ENCODE measurements around the gene DPY19L1.

DNA sequence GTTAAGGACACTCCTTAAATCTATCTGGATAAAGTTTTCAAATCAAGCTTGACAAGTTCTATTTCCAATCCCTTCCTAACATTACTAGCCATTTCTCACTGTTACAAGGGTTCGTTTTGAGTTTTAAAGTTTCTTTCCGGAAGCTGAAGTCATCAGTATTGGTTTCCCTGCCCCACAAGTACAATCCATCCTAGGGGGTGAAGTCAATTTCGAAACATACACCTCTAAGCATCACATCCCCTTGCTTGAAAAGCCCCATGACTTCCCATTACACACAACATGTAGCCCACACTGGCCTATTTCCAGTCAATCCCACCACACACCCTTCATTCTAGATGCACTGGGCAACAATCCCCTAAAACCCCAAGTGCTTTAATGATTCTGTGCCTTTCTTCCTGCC, 13.0 kb downstream of the DPY19L1 start:
- TF ChIP-seq POLR2A (IDR thresholded peaks at IDR 0.05) (no peak), CTCF (IDR thresholded peaks at IDR 0.05) (no peak)

All from Peyer's patch (tissue), 4 donors.